ENCODE measurements around the gene ABCB11.

GRCh38 chr2:168948621-168949212 is 82.4 kb downstream of the ABCB11 start:
- TF ChIP-seq POLR2A (IDR thresholded peaks at IDR 0.05) (no peak), CTCF (IDR thresholded peaks at IDR 0.05) (peak; percentile 20 to 57 (median 32))

All from thyroid gland (tissue), 4 donors.